Spleen (tissue), 11 donors: ENCODE measurements around the gene ELFN1. TPM values are rescaled to one million over a fixed set of nuclear protein-coding genes. Genes with fewer than 3 reads are reported as not detected.

Experiments
- DNase-seq: peaks from one replicate; pipeline ENCODE4 v3.0.0-alpha.2; 2020
- H3K27ac ChIP-seq, 8 donors: fragments of 200-600 bp; sonication (generic) in 7 of 8; 1 replicate in 4 of 8; 2 replicates in 4 of 8; pipeline versions ENCODE4 v1.5.0 to v1.8.0; 2016 to 2021; ENCODE audit warnings: inconsistent platforms in 4 of 8, mild to moderate bottlenecking in 4 of 8, moderate library complexity in 1 of 8
- H3K27me3 ChIP-seq, 7 donors: fragments of 200-600 bp; sonication (generic) in 6 of 7; replicated peaks in 1 of 7; 1 replicate in 4 of 7; 2 replicates in 3 of 7; pipeline versions ENCODE4 v1.5.0 to v1.8.0; 2016 to 2021; ENCODE audit warnings: inconsistent platforms in 3 of 7, mild to moderate bottlenecking in 1 of 7
- H3K36me3 ChIP-seq, 6 donors: fragments of 200-600 bp; sonication (generic) in 5 of 6; 1 replicate in 4 of 6; 2 replicates in 2 of 6; pipeline versions ENCODE4 v1.5.0 to v1.8.0; 2016 to 2021; ENCODE audit warnings: inconsistent platforms in 2 of 6
- H3K4me1 ChIP-seq, 6 donors: fragments of 200-600 bp; sonication (generic) in 5 of 6; 1 replicate in 3 of 6; 2 replicates in 3 of 6; pipeline versions ENCODE4 v1.5.0 to v1.8.0; 2016 to 2021; ENCODE audit warnings: inconsistent platforms in 3 of 6
- H3K4me3 ChIP-seq, 8 donors: fragments of 200-600 bp; sonication (generic) in 7 of 8; 1 replicate in 4 of 8; 2 replicates in 4 of 8; pipeline versions ENCODE4 v1.5.0 to v1.8.0; 2016 to 2021; ENCODE audit warnings: inconsistent platforms in 4 of 8, mild to moderate bottlenecking in 4 of 8, moderate library complexity in 2 of 8
- H3K9me3 ChIP-seq, 8 donors: fragments of 200-600 bp; sonication (generic) in 7 of 8; 1 replicate in 4 of 8; 2 replicates in 4 of 8; pipeline versions ENCODE4 v1.5.0 to v1.8.0; 2016 to 2021; ENCODE audit warnings: inconsistent platforms in 4 of 8
- CTCF ChIP-seq, 11 experiments: fragments of 200-600 bp in 7 of 11; fragments of 450-650 bp in 4 of 11; sonication (generic) in 4 of 11; IDR thresholded peaks in 8 of 11; conservative IDR thresholded peaks in 3 of 11; 1 replicate in 7 of 11; 2 replicates in 4 of 11; pipeline versions ENCODE4 v1.4.0 to v1.8.0; 2016 to 2021; ENCODE audit warnings: antibody characterized with exemption in 11 of 11, inconsistent platforms in 4 of 11, mild to moderate bottlenecking in 1 of 11
- POLR2A ChIP-seq, 3 donors: fragments of 450-650 bp; IDR thresholded peaks; one replicate each; pipeline ENCODE4 v1.5.1; 2017; ENCODE audit warnings: antibody characterized with exemption in 3 of 3, mild to moderate bottlenecking in 1 of 3
- POLR2AphosphoS5 ChIP-seq, 3 donors: sonication (generic); formaldehyde crosslinking; IDR thresholded peaks; one replicate each; pipeline ENCODE4 v1.5.1; 2017; ENCODE audit warnings: antibody characterized with exemption in 3 of 3
- WGBS, 5 donors: extraction: QIAGEN DNeasy Blood & Tissue Kit in 3 of 5; methylation state at CpG; one replicate each; pipeline versions ENCODE4 v1.1.5 to v1.1.7; 2013 to 2018; 5-methylcytosine and 5-hydroxymethylcytosine counted together
- intact Hi-C: fragments of 100-400 bp; cut with DNase I; formaldehyde crosslinking; loops from one replicate; pipeline ENCODE4 v1.15.0; 2023; ENCODE audit warnings: low total_unique reads
- polyA plus RNA-seq, 3 donors: library from polyadenylated mRNA; stranded (reverse); fragments of 200-250 nt; gene quantifications; one replicate each; pipeline ENCODE4 v1.2.1, GENCODE V29; 2013
- total RNA-seq, 7 donors: library from RNA; depleted of rRNA in 3 of 7; stranded (reverse); fragments of >200 nt in 3 of 7; fragmentation: NEBNext Ultra II Directional in 4 of 7; extraction: Animal tissue kit (Norgen Biotek cat#: 25700) in 4 of 7; gene quantifications; one replicate each; pipeline versions ENCODE4 v1.1.0 to v1.2.1, GENCODE V29; 2016 to 2021
- donor health status: healthy with polysubstance abuse.
- donor health status: DM: no; HTN: no; CAD: no; lungs with moderate emphysema.
- donor health status: DM: no; HTN: no; CAD: no.
- donor health status: Bipolar disorder and iron deficiency.
- donor health status: healthy.
- donor health status: DM: no; HTN: no; CAD: no.
- donor health status: DM: yes; HTN: yes; CAD: no.

The ELFN1 gene
- total and polyA plus RNA-seq, 10 donors: 0.22 to 3.9 (median 2.4) TPM

GRCh38 chr7:1714583-1715330 is 44.7 kb downstream of the ELFN1 start:
- Histone ChIP-seq H3K4me1 (peaks cover 0 to 23% (median 10%) of the 10 kb centered on the region in 6 donors), H3K27me3 (peaks cover 0 to 34% (median 0%) of the 10 kb centered on the region in 7 donors), H3K4me3 (no peak overlapping the region), H3K36me3 (no peaks in the 10 kb centered on the region), H3K9me3 (peaks cover 2 to 9% (median 8%) of the 10 kb centered on the region in 8 donors), H3K27ac (no peak overlapping the region)
- TF ChIP-seq CTCF (IDR thresholded peaks at IDR 0.05 in 8 of 11, conservative IDR thresholded peaks at IDR 0.05 in 3 of 11) (no peak), POLR2A (IDR thresholded peaks at IDR 0.05) (no peak), POLR2AphosphoS5 (IDR thresholded peaks at IDR 0.05) (no peak)
- DNase-seq: no peak
- intact Hi-C loops: no loop called here
- WGBS, 5 donors: 88 to 97% (median 90%) methylated on average over 11 of the region's 11 CpGs

GRCh38 chr7:1715331-1715625 is 45.2 kb downstream of the ELFN1 start:
- intact Hi-C loops: no loop called here
- Histone ChIP-seq H3K4me3 (no peak overlapping the region), H3K27ac (no peak overlapping the region), H3K4me1 (peaks cover 0 to 23% (median 10%) of the 10 kb centered on the region in 6 donors), H3K9me3 (peaks cover 0 to 4% (median 2%) of the 10 kb centered on the region in 8 donors), H3K36me3 (no peaks in the 10 kb centered on the region), H3K27me3 (peaks cover 0 to 34% (median 0%) of the 10 kb centered on the region in 7 donors)
- no peak for TF ChIP-seq CTCF (IDR thresholded peaks at IDR 0.05 in 8 of 11, conservative IDR thresholded peaks at IDR 0.05 in 3 of 11)
- no peak for TF ChIP-seq POLR2AphosphoS5 (IDR thresholded peaks at IDR 0.05)
- no peak for TF ChIP-seq POLR2A (IDR thresholded peaks at IDR 0.05)
- no peak for DNase-seq
- WGBS, 5 donors: 86 to 93% (median 88%) methylated on average over 5 of the region's 5 CpGs

GRCh38 chr7:1715671-1716074 is 45.6 kb downstream of the ELFN1 start:
- intact Hi-C loops: no loop called here
- Histone ChIP-seq H3K4me1 (peaks cover 0 to 23% (median 10%) of the 10 kb centered on the region in 6 donors), H3K27me3 (peaks cover 0 to 32% (median 0%) of the 10 kb centered on the region in 7 donors), H3K9me3 (peaks cover 0 to under 1% (median 0%) of the 10 kb centered on the region in 8 donors), H3K36me3 (no peaks in the 10 kb centered on the region), H3K4me3 (no peak overlapping the region), H3K27ac (no peak overlapping the region)
- DNase-seq: no peak
- TF ChIP-seq POLR2A (IDR thresholded peaks at IDR 0.05) (no peak), CTCF (IDR thresholded peaks at IDR 0.05 in 8 of 11, conservative IDR thresholded peaks at IDR 0.05 in 3 of 11) (no peak), POLR2AphosphoS5 (IDR thresholded peaks at IDR 0.05) (no peak)
- WGBS, 5 donors: 76 to 85% (median 80%) methylated on average over 6 of the region's 6 CpGs

- Histone ChIP-seq H3K27ac (no peak overlapping the region), H3K4me1 (peaks cover 0 to 23% (median 10%) of the 10 kb centered on the region in 6 donors), H3K27me3 (peaks cover 0 to 29% (median 0%) of the 10 kb centered on the region in 7 donors), H3K4me3 (no peak overlapping the region), H3K36me3 (no peaks in the 10 kb centered on the region), H3K9me3 (no peaks in the 10 kb centered on the region)
- intact Hi-C loops: no loop called here
- 75 to 77% (median 77%) methylated on average over 11 to 20 of the region's 20 CpGs for WGBS, 5 donors
- TF ChIP-seq POLR2AphosphoS5 (IDR thresholded peaks at IDR 0.05) (no peak), POLR2A (IDR thresholded peaks at IDR 0.05) (no peak), CTCF (IDR thresholded peaks at IDR 0.05 in 8 of 11, conservative IDR thresholded peaks at IDR 0.05 in 3 of 11) (no peak)
- no peak for DNase-seq
Measured at GRCh38 chr7:1716263-1717094, 46.4 kb downstream of the ELFN1 start.
